Endothelial cell of umbilical vein (primary cell): ENCODE measurements around the gene MYPN. TPM values are rescaled to one million over a fixed set of nuclear protein-coding genes. Genes with fewer than 3 reads are reported as not detected.
A peak's percentile ranks its signal among the peaks of the same experiment; 100 is the strongest.

ENCODE experiments used
- BruUV-seq: library from RNA; stranded (reverse); fragments of 400-500 nt; replicated peaks from 2 replicates; lab custom pipeline; 2021; lab: Mats Ljungman, UMichigan
- CTCF ChIA-PET: fragments of 300-600, 350-600 bp; sonication (Branson Sonifier 250); formaldehyde crosslinking; loops from one replicate; lab custom pipeline; 2021; ENCODE audit warnings: antibody characterized with exemption, inconsistent platforms; lab: Charles Lee
- POLR2A ChIA-PET: fragments of 300-600, 350-600 bp; sonication (Branson Sonifier 250); formaldehyde crosslinking; loops from one replicate; lab custom pipeline; 2021; ENCODE audit warnings: antibody characterized with exemption, inconsistent platforms; lab: Charles Lee
- DNase-seq: peaks from one replicate; pipeline ENCODE4 v3.0.0-alpha.2; 2011; ENCODE audit warnings: low read depth, low spot score
- FAIRE-seq: peaks from 2 replicates; lab custom pipeline; 2011; peaks lifted over from hg19 to GRCh38; lab: Jason Lieb, UNC
- H2AFZ ChIP-seq: 2 replicates; pipeline ENCODE4 v1.6.0; 2012; ENCODE audit warnings: low read depth, low read length, control low read depth, inconsistent platforms
- H3K27ac ChIP-seq: 2 replicates; pipeline ENCODE4 v1.5.1; 2011; ENCODE audit warnings: low read depth, mild to moderate bottlenecking, control low read depth, low read length, moderate library complexity; ENCODE audit not compliant: insufficient read depth
- H3K27me3 ChIP-seq, 2 experiments: 2 replicates each; pipeline versions ENCODE4 v1.6.0 to v1.6.1; 2011; ENCODE audit warnings: low read length in 2 of 2, mixed read lengths in 1 of 2; ENCODE audit not compliant: control insufficient read depth in 2 of 2, insufficient read depth in 2 of 2
- H3K36me3 ChIP-seq, 2 experiments: 2 replicates in 1 of 2; 3 replicates in 1 of 2; pipeline ENCODE4 v1.5.1; 2011; ENCODE audit warnings: low read length in 2 of 2, mild to moderate bottlenecking in 1 of 2, moderate library complexity in 1 of 2; ENCODE audit not compliant: control insufficient read depth in 2 of 2, insufficient read depth in 2 of 2; ENCODE audit errors: extremely low read depth in 1 of 2
- H3K4me1 ChIP-seq: 3 replicates; pipeline ENCODE4 v1.5.1; 2011; ENCODE audit warnings: mild to moderate bottlenecking, low read length; ENCODE audit not compliant: control insufficient read depth, insufficient read depth; ENCODE audit errors: extremely low read depth
- H3K4me2 ChIP-seq: 2 replicates; pipeline ENCODE4 v1.6.1; 2011; ENCODE audit warnings: low read length, control low read depth, mixed read lengths; ENCODE audit not compliant: insufficient read depth
- H3K4me3 ChIP-seq, 3 experiments: fragments of 200-600 bp in 1 of 3; sonication (generic), shearing (Covaris generic) in 1 of 3; replicated peaks in 1 of 3; 2 replicates each; pipeline ENCODE4 v1.5.1; 2011 to 2016; ENCODE audit warnings: control low read depth in 3 of 3, low read length in 3 of 3, mild to moderate bottlenecking in 2 of 3, inconsistent platforms in 1 of 3, low read depth in 1 of 3, moderate library complexity in 1 of 3; ENCODE audit not compliant: insufficient read depth in 1 of 3
- H3K79me2 ChIP-seq: 2 replicates; pipeline ENCODE4 v1.6.0; 2012; ENCODE audit warnings: low read length, inconsistent platforms; ENCODE audit not compliant: control insufficient read depth, insufficient read depth
- H3K9ac ChIP-seq: replicated peaks from 2 replicates; pipeline ENCODE3; 2011; ENCODE audit warnings: low read length, control low read depth; ENCODE audit not compliant: insufficient read depth; ENCODE audit errors: extremely low read depth
- H3K9me1 ChIP-seq: replicated peaks from 3 replicates; pipeline ENCODE4 v1.6.0; 2011; ENCODE audit warnings: mild to moderate bottlenecking, low read length; ENCODE audit not compliant: control insufficient read depth, insufficient read depth; ENCODE audit errors: extremely low read depth
- H3K9me3 ChIP-seq: replicated peaks from 2 replicates; pipeline ENCODE4 v1.5.1; 2012; ENCODE audit warnings: low read length, inconsistent platforms; ENCODE audit not compliant: control insufficient read depth, insufficient read depth
- H4K20me1 ChIP-seq: replicated peaks from 2 replicates; pipeline ENCODE3; 2011; ENCODE audit warnings: mild to moderate bottlenecking, low read length; ENCODE audit not compliant: control insufficient read depth, insufficient read depth; ENCODE audit errors: extremely low read depth
- EZH2 ChIP-seq: IDR thresholded peaks from 2 replicates; pipeline ENCODE4 v1.6.1; 2012; ENCODE audit warnings: borderline replicate concordance, low read depth, mild to moderate bottlenecking, moderate library complexity, low read length, inconsistent platforms; ENCODE audit not compliant: severe bottlenecking
- FOS ChIP-seq: IDR thresholded peaks from 2 replicates; pipeline ENCODE4 v1.6.1; 2011; ENCODE audit warnings: mild to moderate bottlenecking, low read length, moderate library complexity, borderline replicate concordance; ENCODE audit not compliant: insufficient read depth
- GATA2 ChIP-seq: IDR thresholded peaks from 2 replicates; pipeline ENCODE4 v1.7.0; 2011; ENCODE audit warnings: low read depth, mild to moderate bottlenecking, moderate library complexity, mixed read lengths, low read length; ENCODE audit not compliant: insufficient read length, insufficient read depth
- JUN ChIP-seq: IDR thresholded peaks from 2 replicates; pipeline ENCODE4 v1.6.1; 2011; ENCODE audit warnings: borderline replicate concordance, low read depth; ENCODE audit not compliant: insufficient read length, insufficient read depth
- MYC ChIP-seq: IDR thresholded peaks from one replicate; pipeline ENCODE4 v1.6.1; 2011; ENCODE audit warnings: mild to moderate bottlenecking, low read depth, low read length
- POLR2A ChIP-seq: IDR thresholded peaks from 2 replicates; pipeline ENCODE4 v1.6.1; 2012; ENCODE audit warnings: low read depth, mild to moderate bottlenecking, control low read depth, low read length
- POLR2AphosphoS5 ChIP-seq: IDR thresholded peaks from 2 replicates; pipeline ENCODE4 v1.6.1; 2012; ENCODE audit warnings: low read depth, mild to moderate bottlenecking, control low read depth, low read length, moderate library complexity; ENCODE audit not compliant: insufficient read depth
- dilution Hi-C: fragments of 300-500 bp; cut with MboI; formaldehyde crosslinking; loops from one replicate; pipeline ENCODE4 v1.15.0; 2019; ENCODE audit warnings: low sequenced_read_pairs; ENCODE audit not compliant: extremely low pct_ligation_motif_present
- intact Hi-C: fragments of 100-400 bp; cut with micrococcal nuclease; formaldehyde crosslinking; loops from one replicate; pipeline ENCODE4 v1.10.0; 2022
- polyA plus RNA-seq, 4 experiments: library from polyadenylated mRNA; depleted of rRNA in 3 of 4; stranded (reverse) in 3 of 4; unstranded in 1 of 4; fragments of >200 nt; gene quantifications; 2 replicates each; pipeline versions ENCODE4 v1.2.1 to v1.2.3, GENCODE V29; 2011 to 2012; ENCODE audit warnings: missing spikeins in 1 of 4
- total RNA-seq: library from RNA; stranded (reverse); gene quantifications from 2 replicates; pipeline ENCODE4 v1.2.3, GENCODE V29; 2021
- TF ChIP-seq, protein P1 (sequence below), 2 donors: IDR thresholded peaks; 1 replicate in 1 of 2; 2 replicates in 1 of 2; pipeline ENCODE4 v1.5.1; 2011; ENCODE audit warnings: low read length in 2 of 2, mild to moderate bottlenecking in 2 of 2, moderate library complexity in 2 of 2, control low read depth in 1 of 2, inconsistent platforms in 1 of 2, low read depth in 1 of 2; ENCODE audit not compliant: insufficient read depth in 1 of 2; ENCODE audit errors: extremely low read depth in 1 of 2
- TF ChIP-seq, protein P2 (sequence below): IDR thresholded peaks from 2 replicates; pipeline ENCODE4 v1.6.1; 2011; ENCODE audit not compliant: insufficient read depth, insufficient read length

MYPN gene
- total and polyA plus RNA-seq, 2 donors (not counting 3 experiments of a cell fraction or from before 2014, with no cell fraction given) = 0.01 TPM; not detected in 1

DNA sequence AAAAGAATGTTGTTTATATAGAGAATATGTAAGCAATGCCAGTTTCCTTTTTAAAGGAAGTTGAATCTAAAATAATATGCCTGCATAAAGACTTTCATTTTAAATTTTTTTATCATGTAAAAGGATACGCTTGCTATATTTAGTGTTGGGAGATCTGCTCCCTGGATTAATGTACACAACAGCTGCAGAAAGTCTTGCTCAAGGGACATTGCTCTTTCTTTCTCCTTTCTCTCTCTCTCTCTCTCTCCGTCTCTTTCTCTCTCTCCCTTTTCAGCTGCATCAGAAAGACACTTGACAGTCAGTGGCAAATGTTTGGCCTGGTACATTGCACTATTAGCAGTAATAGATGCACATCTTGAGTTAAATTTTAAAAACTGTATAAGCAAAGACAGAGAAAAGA, 739 bp downstream of the MYPN start:
- H3K4me2 ChIP-seq = no peak overlapping the region
- FAIRE-seq (no peak), DNase-seq (no peak)
- CTCF ChIA-PET = interaction anchor here (0.8 to 1.0 kb wide), 2 partner anchors 9 to 12 kb away, joined by 3 read pairs; no protein-coding TSS in a partner anchor
- H3K4me1 ChIP-seq = peaks cover 6% of the 10 kb centered on the region
- intact Hi-C loops (no loop called here), dilution Hi-C loops (no loop called here)
- no peaks in the 10 kb centered on the region for H3K36me3 ChIP-seq
- H2AFZ ChIP-seq = peak overlapping the region; percentile 36
- no peaks in the 10 kb centered on the region for H3K79me2 ChIP-seq
- H3K4me3 ChIP-seq = no peak overlapping the region
- H3K9ac ChIP-seq = no peak overlapping the region
- no peaks in the 10 kb centered on the region for H3K27me3 ChIP-seq
- POLR2A ChIA-PET = no interaction called here
- BruUV-seq = no TSS peak
- no peaks in the 10 kb centered on the region for H3K9me1 ChIP-seq
- no peaks in the 10 kb centered on the region for H4K20me1 ChIP-seq
- TF ChIP-seq FOS (no peak), JUN (no peak), GATA2 (no peak), POLR2AphosphoS5 (no peak), MYC (no peak), EZH2 (no peak), POLR2A (no peak)
- TF ChIP-seq, protein P1, sequence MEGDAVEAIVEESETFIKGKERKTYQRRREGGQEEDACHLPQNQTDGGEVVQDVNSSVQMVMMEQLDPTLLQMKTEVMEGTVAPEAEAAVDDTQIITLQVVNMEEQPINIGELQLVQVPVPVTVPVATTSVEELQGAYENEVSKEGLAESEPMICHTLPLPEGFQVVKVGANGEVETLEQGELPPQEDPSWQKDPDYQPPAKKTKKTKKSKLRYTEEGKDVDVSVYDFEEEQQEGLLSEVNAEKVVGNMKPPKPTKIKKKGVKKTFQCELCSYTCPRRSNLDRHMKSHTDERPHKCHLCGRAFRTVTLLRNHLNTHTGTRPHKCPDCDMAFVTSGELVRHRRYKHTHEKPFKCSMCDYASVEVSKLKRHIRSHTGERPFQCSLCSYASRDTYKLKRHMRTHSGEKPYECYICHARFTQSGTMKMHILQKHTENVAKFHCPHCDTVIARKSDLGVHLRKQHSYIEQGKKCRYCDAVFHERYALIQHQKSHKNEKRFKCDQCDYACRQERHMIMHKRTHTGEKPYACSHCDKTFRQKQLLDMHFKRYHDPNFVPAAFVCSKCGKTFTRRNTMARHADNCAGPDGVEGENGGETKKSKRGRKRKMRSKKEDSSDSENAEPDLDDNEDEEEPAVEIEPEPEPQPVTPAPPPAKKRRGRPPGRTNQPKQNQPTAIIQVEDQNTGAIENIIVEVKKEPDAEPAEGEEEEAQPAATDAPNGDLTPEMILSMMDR (IDR thresholded peaks at IDR 0.05; ENCODE audit: extremely low read depth in 1 of 2, insufficient read depth in 1 of 2, low read depth in 1 of 2, low read length in 2 of 2) = no peak
- TF ChIP-seq, protein P2, sequence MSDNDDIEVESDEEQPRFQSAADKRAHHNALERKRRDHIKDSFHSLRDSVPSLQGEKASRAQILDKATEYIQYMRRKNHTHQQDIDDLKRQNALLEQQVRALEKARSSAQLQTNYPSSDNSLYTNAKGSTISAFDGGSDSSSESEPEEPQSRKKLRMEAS = no peak
- H3K27ac ChIP-seq = no peak overlapping the region
- no peaks in the 10 kb centered on the region for H3K9me3 ChIP-seq
